ENCODE results near the gene TTBK1. TPM values are rescaled to one million over a fixed set of nuclear protein-coding genes. Genes with fewer than 3 reads are reported as not detected.

The TTBK1 gene
- not detected for total RNA-seq

GRCh38 chr6:43242908-43243663, at the start of gene TTBK1:
Gene TTBK1 (plus strand): TSS chr6:43243481. CDS start chr6:43246661, 3,180 bp downstream.
- Histone ChIP-seq H3K4me3 (ENCODE audit: low read length in 3 of 3) (no peak within 1 kb of the TSS), H3K36me3 (ENCODE audit: control insufficient read depth in 3 of 3, insufficient read depth in 3 of 3, low read length in 3 of 3) (no peaks in the 10 kb centered on the region), H3K27me3 (ENCODE audit: control insufficient read depth in 3 of 3, insufficient read depth in 3 of 3, low read length in 3 of 3) (peaks cover 31 to 54% (median 44%) of the 10 kb centered on the region in 3 donors), H3K9ac (ENCODE audit: low read depth in 1 of 3, low read length in 3 of 3) (no peak within 1 kb of the TSS), H3K9me3 (ENCODE audit: control insufficient read depth in 3 of 3, low read length in 3 of 3) (peaks cover 0 to 2% (median 0%) of the 10 kb centered on the region in 3 donors), H3K27ac (ENCODE audit: low read depth, low read length) (no peak within 1 kb of the TSS), H3K4me1 (ENCODE audit: control insufficient read depth in 3 of 3, insufficient read depth in 3 of 3, low read length in 3 of 3) (peaks cover 10 to 16% (median 13%) of the 10 kb centered on the region in 3 donors)

GRCh38 chr6:43193929-43194328, 49.4 kb upstream of the TTBK1 start:
- Histone ChIP-seq H3K27ac (ENCODE audit: low read depth, low read length) (no peak overlapping the region), H3K27me3 (ENCODE audit: control insufficient read depth in 3 of 3, insufficient read depth in 3 of 3, low read length in 3 of 3) (no peaks in the 10 kb centered on the region), H3K4me3 (ENCODE audit: low read length in 3 of 3) (no peak overlapping the region), H3K9ac (ENCODE audit: low read depth in 1 of 3, low read length in 3 of 3) (no peak overlapping the region), H3K36me3 (ENCODE audit: control insufficient read depth in 3 of 3, insufficient read depth in 3 of 3, low read length in 3 of 3) (peaks cover 25 to 45% (median 37%) of the 10 kb centered on the region in 3 donors), H3K4me1 (ENCODE audit: control insufficient read depth in 3 of 3, insufficient read depth in 3 of 3, low read length in 3 of 3) (no peaks in the 10 kb centered on the region), H3K9me3 (ENCODE audit: control insufficient read depth in 3 of 3, low read length in 3 of 3) (no peaks in the 10 kb centered on the region)

- Histone ChIP-seq H3K4me3 (ENCODE audit: low read length in 3 of 3) (no peak overlapping the region), H3K4me1 (ENCODE audit: control insufficient read depth in 3 of 3, insufficient read depth in 3 of 3, low read length in 3 of 3) (no peaks in the 10 kb centered on the region), H3K36me3 (ENCODE audit: control insufficient read depth in 3 of 3, insufficient read depth in 3 of 3, low read length in 3 of 3) (peaks cover 36 to 63% (median 58%) of the 10 kb centered on the region in 3 donors), H3K9me3 (ENCODE audit: control insufficient read depth in 3 of 3, low read length in 3 of 3) (no peaks in the 10 kb centered on the region), H3K9ac (ENCODE audit: low read depth in 1 of 3, low read length in 3 of 3) (no peak overlapping the region), H3K27me3 (ENCODE audit: control insufficient read depth in 3 of 3, insufficient read depth in 3 of 3, low read length in 3 of 3) (no peaks in the 10 kb centered on the region), H3K27ac (ENCODE audit: low read depth, low read length) (no peak overlapping the region)
Observed at GRCh38 chr6:43196337-43196736, 46.9 kb upstream of the TTBK1 start.

- Histone ChIP-seq H3K27me3 (ENCODE audit: control insufficient read depth in 3 of 3, insufficient read depth in 3 of 3, low read length in 3 of 3) (no peaks in the 10 kb centered on the region), H3K27ac (ENCODE audit: low read depth, low read length) (no peak overlapping the region), H3K9me3 (ENCODE audit: control insufficient read depth in 3 of 3, low read length in 3 of 3) (no peaks in the 10 kb centered on the region), H3K9ac (ENCODE audit: low read depth in 1 of 3, low read length in 3 of 3) (no peak overlapping the region), H3K36me3 (ENCODE audit: control insufficient read depth in 3 of 3, insufficient read depth in 3 of 3, low read length in 3 of 3) (peaks cover 38 to 62% (median 55%) of the 10 kb centered on the region in 3 donors), H3K4me3 (ENCODE audit: low read length in 3 of 3) (no peak overlapping the region), H3K4me1 (ENCODE audit: control insufficient read depth in 3 of 3, insufficient read depth in 3 of 3, low read length in 3 of 3) (no peaks in the 10 kb centered on the region)
Observed at GRCh38 chr6:43199912-43200311, 43.4 kb upstream of the TTBK1 start.

GRCh38 chr6:43200541-43200940, 42.7 kb upstream of the TTBK1 start:
- Histone ChIP-seq H3K4me3 (ENCODE audit: low read length in 3 of 3) (no peak overlapping the region), H3K27me3 (ENCODE audit: control insufficient read depth in 3 of 3, insufficient read depth in 3 of 3, low read length in 3 of 3) (no peaks in the 10 kb centered on the region), H3K36me3 (ENCODE audit: control insufficient read depth in 3 of 3, insufficient read depth in 3 of 3, low read length in 3 of 3) (peaks cover 39 to 58% (median 54%) of the 10 kb centered on the region in 3 donors), H3K27ac (ENCODE audit: low read depth, low read length) (no peak overlapping the region), H3K9ac (ENCODE audit: low read depth in 1 of 3, low read length in 3 of 3) (no peak overlapping the region), H3K9me3 (ENCODE audit: control insufficient read depth in 3 of 3, low read length in 3 of 3) (no peaks in the 10 kb centered on the region), H3K4me1 (ENCODE audit: control insufficient read depth in 3 of 3, insufficient read depth in 3 of 3, low read length in 3 of 3) (no peaks in the 10 kb centered on the region)

GRCh38 chr6:43202451-43202850, 40.8 kb upstream of the TTBK1 start:
- H3K27me3 ChIP-seq (ENCODE audit: control insufficient read depth in 3 of 3, insufficient read depth in 3 of 3, low read length in 3 of 3): no peaks in the 10 kb centered on the region
- H3K9ac ChIP-seq (ENCODE audit: low read depth in 1 of 3, low read length in 3 of 3): no peak overlapping the region
- H3K27ac ChIP-seq (ENCODE audit: low read depth, low read length): no peak overlapping the region
- no peaks in the 10 kb centered on the region for H3K4me1 ChIP-seq (ENCODE audit: control insufficient read depth in 3 of 3, insufficient read depth in 3 of 3, low read length in 3 of 3)
- no peaks in the 10 kb centered on the region for H3K9me3 ChIP-seq (ENCODE audit: control insufficient read depth in 3 of 3, low read length in 3 of 3)
- no peak overlapping the region for H3K4me3 ChIP-seq (ENCODE audit: low read length in 3 of 3)
- H3K36me3 ChIP-seq (ENCODE audit: control insufficient read depth in 3 of 3, insufficient read depth in 3 of 3, low read length in 3 of 3): peaks cover 30 to 53% (median 45%) of the 10 kb centered on the region in 3 donors

GRCh38 chr6:43203029-43203717, 40.1 kb upstream of the TTBK1 start:
- Histone ChIP-seq H3K4me3 (ENCODE audit: low read length in 3 of 3) (no peak overlapping the region), H3K36me3 (ENCODE audit: control insufficient read depth in 3 of 3, insufficient read depth in 3 of 3, low read length in 3 of 3) (peaks cover 30 to 50% (median 41%) of the 10 kb centered on the region in 3 donors)

GRCh38 chr6:43203718-43204095, 39.6 kb upstream of the TTBK1 start:
- Histone ChIP-seq H3K27me3 (ENCODE audit: control insufficient read depth in 3 of 3, insufficient read depth in 3 of 3, low read length in 3 of 3) (no peaks in the 10 kb centered on the region), H3K27ac (ENCODE audit: low read depth, low read length) (no peak overlapping the region), H3K9me3 (ENCODE audit: control insufficient read depth in 3 of 3, low read length in 3 of 3) (no peaks in the 10 kb centered on the region), H3K4me3 (ENCODE audit: low read length in 3 of 3) (no peak overlapping the region), H3K36me3 (ENCODE audit: control insufficient read depth in 3 of 3, insufficient read depth in 3 of 3, low read length in 3 of 3) (peaks cover 30 to 48% (median 41%) of the 10 kb centered on the region in 3 donors), H3K4me1 (ENCODE audit: control insufficient read depth in 3 of 3, insufficient read depth in 3 of 3, low read length in 3 of 3) (no peaks in the 10 kb centered on the region), H3K9ac (ENCODE audit: low read depth in 1 of 3, low read length in 3 of 3) (no peak overlapping the region)

More at GRCh38 chr6:43203029-43203717, 40.1 kb upstream of the TTBK1 start:
- Histone ChIP-seq H3K9me3 (ENCODE audit: control insufficient read depth in 3 of 3, low read length in 3 of 3) (no peaks in the 10 kb centered on the region), H3K27ac (ENCODE audit: low read depth, low read length) (no peak overlapping the region), H3K4me1 (ENCODE audit: control insufficient read depth in 3 of 3, insufficient read depth in 3 of 3, low read length in 3 of 3) (no peaks in the 10 kb centered on the region), H3K27me3 (ENCODE audit: control insufficient read depth in 3 of 3, insufficient read depth in 3 of 3, low read length in 3 of 3) (no peaks in the 10 kb centered on the region), H3K9ac (ENCODE audit: low read depth in 1 of 3, low read length in 3 of 3) (no peak overlapping the region)

GRCh38 chr6:43204271-43205105, 38.8 kb upstream of the TTBK1 start:
- H3K9me3 ChIP-seq (ENCODE audit: control insufficient read depth in 3 of 3, low read length in 3 of 3): no peaks in the 10 kb centered on the region
- H3K4me3 ChIP-seq (ENCODE audit: low read length in 3 of 3): no peak overlapping the region
- peaks cover 26 to 44% (median 37%) of the 10 kb centered on the region in 3 donors for H3K36me3 ChIP-seq (ENCODE audit: control insufficient read depth in 3 of 3, insufficient read depth in 3 of 3, low read length in 3 of 3)
- no peak overlapping the region for H3K9ac ChIP-seq (ENCODE audit: low read depth in 1 of 3, low read length in 3 of 3)
- H3K4me1 ChIP-seq (ENCODE audit: control insufficient read depth in 3 of 3, insufficient read depth in 3 of 3, low read length in 3 of 3): no peaks in the 10 kb centered on the region
- H3K27me3 ChIP-seq (ENCODE audit: control insufficient read depth in 3 of 3, insufficient read depth in 3 of 3, low read length in 3 of 3): no peaks in the 10 kb centered on the region
- H3K27ac ChIP-seq (ENCODE audit: low read depth, low read length): no peak overlapping the region

Measured in skeletal muscle tissue (tissue), 4 donors.